Measurements from ENCODE around the gene ZNF134.

GRCh38 chr19:57642396-57643046, 28.5 kb downstream of the ZNF134 start:
- TF ChIP-seq SPI1 (IDR thresholded peaks at IDR 0.05; ENCODE audit: low read depth, low read length) (no peak), POLR2AphosphoS5 (IDR thresholded peaks at IDR 0.05; ENCODE audit: low read depth, low read length) (no peak)
